ENCODE results near the gene TNFAIP2. TPM values are rescaled to one million over a fixed set of nuclear protein-coding genes. Genes with fewer than 3 reads are reported as not detected.

The TNFAIP2 gene
- total and polyA plus RNA-seq, 9 of the 15 experiments (the other 6 are each of a cell fraction or from before 2014, with no cell fraction given), result 22.6 to 68.6 (median 44.6) TPM

- POLR2A ChIA-PET, result interaction anchor here (1.4 kb wide), 1 partner anchor 226 kb away, joined by 4 read pairs; the partner anchor contains the start of gene EIF5
- Histone ChIP-seq H3K9me3 (replicated peaks; ENCODE audit: control insufficient read depth, insufficient read depth, low read depth, low read length) (no peaks in the 10 kb centered on the region), H3K4me1 (replicated peaks in 1 of 2; ENCODE audit: control insufficient read depth in 2 of 2, insufficient read depth in 2 of 2, low read length in 2 of 2) (peaks cover 39 to 88% of the 10 kb centered on the region in 2 experiments), H3K27ac (ENCODE audit: extremely low read depth, low read depth, low read length) (no peak overlapping the region), H3K79me2 (ENCODE audit: control insufficient read depth, insufficient read depth, low read length) (no peaks in the 10 kb centered on the region; the same call in 2 of the 3 replicates), H3K27me3 (ENCODE audit: control insufficient read depth in 2 of 2, insufficient read depth in 2 of 2, low read length in 2 of 2) (no peaks in the 10 kb centered on the region), H3K4me2 (ENCODE audit: insufficient read depth, low read length) (no peak overlapping the region), H3K9me1 (ENCODE audit: control insufficient read depth, insufficient read depth, low read length) (no peaks in the 10 kb centered on the region), H3K9ac (ENCODE audit: insufficient read depth in 1 of 2, low read depth in 2 of 2, low read length in 2 of 2) (peak overlapping the region in 1 of 2 experiments; percentile 87; a peak in 1 of 4 replicates), H4K20me1 (replicated peaks; ENCODE audit: control insufficient read depth, insufficient read depth, low read length) (no peaks in the 10 kb centered on the region), H3K4me3 (no peak overlapping the region), H3K36me3 (ENCODE audit: control insufficient read depth, insufficient read depth, low read length) (no peaks in the 10 kb centered on the region), H2AFZ (ENCODE audit: low read depth, low read length) (no peak overlapping the region)
- intact Hi-C loops (cut with micrococcal nuclease), result no loop called here
- BruUV-seq (replicated peaks), result no TSS peak
- CTCF ChIA-PET (ENCODE audit: low intra/inter-chr PET ratio), result no interaction called here
- ATAC-seq (no peak), DNase-seq (ENCODE audit: extremely low read depth in 1 of 4, low spot score in 3 of 4) (no peak), FAIRE-seq (no peak)
- no peak for TF ChIP-seq POLR2B (IDR thresholded peaks at IDR 0.05; ENCODE audit: low read depth, partially characterized antibody)
- no peak for TF ChIP-seq CGGBP1 (CRISPR knock-in tag; IDR thresholded peaks at IDR 0.05)
- no peak for TF ChIP-seq CBFA2T2 (conservative IDR thresholded peaks at IDR 0.05)
- TF ChIP-seq ZNF830 (CRISPR knock-in tag; IDR thresholded peaks at IDR 0.05), result no peak
- no peak for TF ChIP-seq MTA2 (IDR thresholded peaks at IDR 0.05; ENCODE audit: low read depth)
- no peak for TF ChIP-seq ZNF609 (CRISPR knock-in tag; IDR thresholded peaks at IDR 0.05; ENCODE audit: borderline replicate concordance)
- no peak for TF ChIP-seq AFF4 (CRISPR knock-in tag; IDR thresholded peaks at IDR 0.05)
- TF ChIP-seq DDX20 (tag; IDR thresholded peaks at IDR 0.05; ENCODE audit: low read depth), result no peak
- no peak for TF ChIP-seq RNF2 (IDR thresholded peaks at IDR 0.05)
- TF ChIP-seq DLX4 (CRISPR knock-in tag; IDR thresholded peaks at IDR 0.05), result no peak
- TF ChIP-seq MAFF (IDR thresholded peaks at IDR 0.05; ENCODE audit: low read length), result no peak
- TF ChIP-seq HNRNPLL (IDR thresholded peaks at IDR 0.05; ENCODE audit: low read depth, low read length, poor library complexity, severe bottlenecking), result no peak
- no peak for TF ChIP-seq NR3C1 (CRISPR knock-in tag; IDR thresholded peaks at IDR 0.05)
- TF ChIP-seq ZNF232 (CRISPR knock-in tag; IDR thresholded peaks at IDR 0.05), result no peak
- WGBS (ENCODE audit: insufficient coverage, low coverage, missing lambda C conversion rate), result 93% methylated on average over 3 of the region's 23 CpGs
- in situ Hi-C loops (cut with MboI), result loop anchor here (10.0 kb wide), 1 partner anchor 187 kb away; no protein-coding TSS in a partner anchor
These were observed 15.8 kb upstream of the TNFAIP2 start for GRCh38 chr14:103107455-103107854.

All from K562 (cell line).